ENCODE results near the gene ANO2. TPM values are rescaled to one million over a fixed set of nuclear protein-coding genes. Genes with fewer than 3 reads are reported as not detected.

Gene ANO2
- total RNA-seq, 4 donors from 2014 or later = 1.4 to 3.3 (median 2.7) TPM; not detected in 1

GRCh38 chr12:5972387-5972786, 27.3 kb upstream of the ANO2 start:
- DNase-seq = no peak
- Histone ChIP-seq H3K9me3 (no peaks in the 10 kb centered on the region), H3K4me1 (no peaks in the 10 kb centered on the region), H3K4me3 (no peak overlapping the region), H3K27me3 (no peaks in the 10 kb centered on the region), H3K36me3 (no peaks in the 10 kb centered on the region), H3K27ac (no peak overlapping the region)
- intact Hi-C loops (cut with DNase I; ENCODE audit: low total_unique reads) (no loop called here), in situ Hi-C loops (cut with MboI; ENCODE audit: low pct_ligation_motif_present in 1 of 4, low pct_unique_long_range_greater_than_20kb in 1 of 4, low sequenced_read_pairs in 3 of 4) (no loop called here)
- 53 to 70% methylated on average over 2 to 8 of the region's 8 CpGs for WGBS, 2 donors (ENCODE audit: low coverage in 1 of 2)
- TF ChIP-seq EP300 (IDR thresholded peaks at IDR 0.05; ENCODE audit: low read depth) (no peak), POLR2A (IDR thresholded peaks at IDR 0.05) (no peak), POLR2AphosphoS5 (IDR thresholded peaks at IDR 0.05) (no peak)
- TF ChIP-seq, protein P1, sequence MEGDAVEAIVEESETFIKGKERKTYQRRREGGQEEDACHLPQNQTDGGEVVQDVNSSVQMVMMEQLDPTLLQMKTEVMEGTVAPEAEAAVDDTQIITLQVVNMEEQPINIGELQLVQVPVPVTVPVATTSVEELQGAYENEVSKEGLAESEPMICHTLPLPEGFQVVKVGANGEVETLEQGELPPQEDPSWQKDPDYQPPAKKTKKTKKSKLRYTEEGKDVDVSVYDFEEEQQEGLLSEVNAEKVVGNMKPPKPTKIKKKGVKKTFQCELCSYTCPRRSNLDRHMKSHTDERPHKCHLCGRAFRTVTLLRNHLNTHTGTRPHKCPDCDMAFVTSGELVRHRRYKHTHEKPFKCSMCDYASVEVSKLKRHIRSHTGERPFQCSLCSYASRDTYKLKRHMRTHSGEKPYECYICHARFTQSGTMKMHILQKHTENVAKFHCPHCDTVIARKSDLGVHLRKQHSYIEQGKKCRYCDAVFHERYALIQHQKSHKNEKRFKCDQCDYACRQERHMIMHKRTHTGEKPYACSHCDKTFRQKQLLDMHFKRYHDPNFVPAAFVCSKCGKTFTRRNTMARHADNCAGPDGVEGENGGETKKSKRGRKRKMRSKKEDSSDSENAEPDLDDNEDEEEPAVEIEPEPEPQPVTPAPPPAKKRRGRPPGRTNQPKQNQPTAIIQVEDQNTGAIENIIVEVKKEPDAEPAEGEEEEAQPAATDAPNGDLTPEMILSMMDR (IDR thresholded peaks at IDR 0.05) = no peak

GRCh38 chr12:5971194-5971850, 26.3 kb upstream of the ANO2 start:
- in situ Hi-C loops (cut with MboI; ENCODE audit: low pct_ligation_motif_present in 1 of 4, low pct_unique_long_range_greater_than_20kb in 1 of 4, low sequenced_read_pairs in 3 of 4) (no loop called here), intact Hi-C loops (cut with DNase I; ENCODE audit: low total_unique reads) (no loop called here)
- TF ChIP-seq EP300 (IDR thresholded peaks at IDR 0.05; ENCODE audit: low read depth) (no peak), POLR2A (IDR thresholded peaks at IDR 0.05) (no peak), POLR2AphosphoS5 (IDR thresholded peaks at IDR 0.05) (no peak)
- TF ChIP-seq, protein P1 (IDR thresholded peaks at IDR 0.05) = no peak
- Histone ChIP-seq H3K36me3 (no peaks in the 10 kb centered on the region), H3K4me1 (no peaks in the 10 kb centered on the region), H3K4me3 (no peak overlapping the region), H3K9me3 (no peaks in the 10 kb centered on the region), H3K27me3 (no peaks in the 10 kb centered on the region), H3K27ac (no peak overlapping the region)
- WGBS, 2 donors (ENCODE audit: low coverage in 1 of 2) = 81 to 100% methylated on average over 2 to 10 of the region's 10 CpGs
- DNase-seq = no peak

- no peak for DNase-seq
- in situ Hi-C loops (cut with MboI; ENCODE audit: low pct_ligation_motif_present in 1 of 4, low pct_unique_long_range_greater_than_20kb in 1 of 4, low sequenced_read_pairs in 3 of 4) = no loop called here
- no peak overlapping the region for H3K27ac ChIP-seq
- no peaks in the 10 kb centered on the region for H3K36me3 ChIP-seq
- 80% methylated on average over 5 of the region's 5 CpGs; no CpG with 5 or more reads in 1 of the 2 donors for WGBS, 2 donors (ENCODE audit: low coverage in 1 of 2)
- intact Hi-C loops (cut with DNase I; ENCODE audit: low total_unique reads) = no loop called here
- no peak overlapping the region for H3K4me3 ChIP-seq
- TF ChIP-seq POLR2A (IDR thresholded peaks at IDR 0.05) (no peak), POLR2AphosphoS5 (IDR thresholded peaks at IDR 0.05) (no peak), EP300 (IDR thresholded peaks at IDR 0.05; ENCODE audit: low read depth) (no peak)
- TF ChIP-seq, protein P1 (IDR thresholded peaks at IDR 0.05) = no peak
- H3K9me3 ChIP-seq = no peaks in the 10 kb centered on the region
- no peaks in the 10 kb centered on the region for H3K4me1 ChIP-seq
- no peaks in the 10 kb centered on the region for H3K27me3 ChIP-seq
Observed at GRCh38 chr12:5969974-5970690, 25.1 kb upstream of the ANO2 start.

GRCh38 chr12:5969156-5969973, 24.3 kb upstream of the ANO2 start:
- 77% methylated on average over 16 of the region's 17 CpGs; no CpG with 5 or more reads in 1 of the 2 donors for WGBS, 2 donors (ENCODE audit: low coverage in 1 of 2)
- no peaks in the 10 kb centered on the region for H3K4me1 ChIP-seq
- in situ Hi-C loops (cut with MboI; ENCODE audit: low pct_ligation_motif_present in 1 of 4, low pct_unique_long_range_greater_than_20kb in 1 of 4, low sequenced_read_pairs in 3 of 4) (no loop called here), intact Hi-C loops (cut with DNase I; ENCODE audit: low total_unique reads) (no loop called here)
- no peak for DNase-seq
- H3K4me3 ChIP-seq = no peak overlapping the region
- no peaks in the 10 kb centered on the region for H3K9me3 ChIP-seq
- H3K27ac ChIP-seq = no peak overlapping the region
- H3K36me3 ChIP-seq = no peaks in the 10 kb centered on the region
- no peaks in the 10 kb centered on the region for H3K27me3 ChIP-seq
- no peak for TF ChIP-seq POLR2AphosphoS5 (IDR thresholded peaks at IDR 0.05)
- TF ChIP-seq, protein P1 (IDR thresholded peaks at IDR 0.05) = no peak
- no peak for TF ChIP-seq EP300 (IDR thresholded peaks at IDR 0.05; ENCODE audit: low read depth)
- TF ChIP-seq POLR2A (IDR thresholded peaks at IDR 0.05) = no peak

Data from transverse colon (tissue), 4 donors.